GM19025 (cell line): Measurements from ENCODE around the gene CMIP.
A peak's percentile ranks its signal among the peaks of the same experiment; 100 is the strongest.

Experiments used
- ATAC-seq: cut with Tn5 transposase; IDR thresholded peaks from one replicate; pipeline ENCODE4 v1.9.1; 2021; ENCODE audit warnings: mild to moderate bottlenecking, low read depth, moderate library complexity; ENCODE audit not compliant: unreplicated experiment

Gene CMIP

GRCh38 chr16:81473969-81474959, 29.7 kb downstream of the CMIP start:
- ATAC-seq: no peak

- ATAC-seq: no peak
Measured at GRCh38 chr16:81477697-81478693, 33.4 kb downstream of the CMIP start.

DNA sequence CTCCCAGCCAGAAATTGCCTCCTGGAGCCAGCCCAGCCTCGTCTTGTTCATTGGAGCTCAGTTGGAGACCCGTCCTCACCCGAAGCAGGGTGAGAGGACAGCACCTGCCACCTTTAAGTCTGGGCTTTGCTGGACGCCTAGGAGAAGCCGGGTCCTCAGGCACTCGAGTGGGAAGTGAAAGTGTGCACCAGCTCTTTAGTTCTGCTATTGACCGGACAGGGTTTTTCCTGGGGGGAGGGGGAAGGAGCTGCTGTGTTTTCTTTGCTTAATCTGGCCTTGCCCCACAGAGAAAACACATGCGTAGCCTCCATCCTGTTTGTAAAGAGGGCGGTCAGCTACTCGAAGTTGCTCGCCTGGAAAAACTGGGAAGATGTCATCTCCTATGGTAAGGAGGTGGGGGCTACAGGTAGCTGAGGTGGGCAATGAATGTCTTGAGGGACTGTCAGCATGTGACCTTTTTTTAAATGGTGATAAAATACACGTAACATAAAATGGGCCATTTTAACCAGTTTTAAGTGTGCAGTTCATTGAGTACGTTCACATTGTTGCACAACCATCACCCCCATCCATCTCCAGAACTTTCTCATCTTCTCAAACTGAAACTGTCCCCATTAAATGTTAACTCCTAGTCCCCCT, 34.4 kb downstream of the CMIP start:
- ATAC-seq: peak; percentile 39

GRCh38 chr16:81480606-81481206, 36.1 kb downstream of the CMIP start:
- ATAC-seq: no peak

DNA sequence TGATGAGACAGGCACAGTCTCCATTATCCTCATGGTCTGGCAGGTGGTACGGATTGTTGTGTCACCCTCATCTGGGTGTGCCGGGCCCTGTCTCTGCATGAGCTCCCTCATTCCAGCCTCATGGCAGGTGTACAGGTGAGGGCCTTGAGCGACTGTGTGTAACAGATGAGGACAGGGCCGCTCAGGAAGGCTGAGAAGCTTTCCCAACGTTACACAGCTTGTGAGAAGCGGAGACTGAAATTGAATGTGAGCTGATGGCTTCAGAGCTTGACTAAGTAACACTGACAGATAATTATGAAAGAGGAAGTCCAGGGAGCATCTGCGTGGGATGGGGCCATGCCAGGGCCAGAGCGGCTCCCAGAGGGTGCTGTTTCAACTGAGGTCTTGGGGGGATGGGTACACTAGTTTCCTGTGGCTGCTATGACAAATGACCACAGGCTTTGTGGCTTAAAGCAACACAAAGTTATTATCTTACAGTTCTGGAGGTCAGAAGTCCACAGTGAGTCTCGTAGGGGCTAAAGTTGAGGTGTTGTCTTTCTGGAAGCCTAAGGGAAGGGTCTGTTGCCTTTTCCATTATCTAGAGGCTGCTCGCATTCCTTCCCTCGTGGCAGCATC, 36.7 kb downstream of the CMIP start:
- peak; percentile 82 for ATAC-seq

DNA sequence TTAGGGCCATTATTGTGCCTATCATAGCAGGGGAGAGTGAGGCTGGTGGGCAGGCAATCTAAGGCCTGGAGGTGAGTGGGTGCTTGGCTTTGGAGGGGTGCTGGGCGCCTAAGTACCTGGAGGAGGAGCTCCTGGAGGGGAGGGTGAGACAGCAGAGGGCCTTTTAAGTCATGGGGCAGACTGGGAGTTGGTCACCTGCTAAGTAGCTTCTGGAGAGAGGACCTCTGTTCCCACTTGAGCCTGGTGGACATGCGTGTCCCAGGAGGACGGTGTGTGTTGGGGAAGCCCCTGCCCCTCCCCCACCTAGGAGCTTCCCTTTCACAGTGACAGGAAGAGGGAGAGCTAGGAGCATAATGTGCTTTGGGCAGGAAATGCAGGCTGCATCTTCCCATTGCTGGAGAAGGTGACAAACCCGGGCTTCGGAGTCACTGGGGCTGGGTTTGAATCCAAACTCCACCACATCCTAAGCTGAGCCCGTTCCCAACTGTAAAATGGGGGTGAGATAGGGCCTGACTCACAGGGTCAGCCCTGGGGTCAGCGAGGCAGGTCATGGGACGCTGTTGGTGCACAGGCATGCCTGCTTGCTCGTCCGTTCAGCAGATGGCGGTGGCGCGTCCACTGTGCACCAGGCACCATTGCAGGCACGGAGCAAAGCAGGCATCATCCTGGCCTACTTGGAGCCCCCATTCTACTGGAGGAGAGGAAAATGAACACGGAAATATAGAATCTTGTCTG, 37.9 kb downstream of the CMIP start:
- ATAC-seq: no peak

DNA sequence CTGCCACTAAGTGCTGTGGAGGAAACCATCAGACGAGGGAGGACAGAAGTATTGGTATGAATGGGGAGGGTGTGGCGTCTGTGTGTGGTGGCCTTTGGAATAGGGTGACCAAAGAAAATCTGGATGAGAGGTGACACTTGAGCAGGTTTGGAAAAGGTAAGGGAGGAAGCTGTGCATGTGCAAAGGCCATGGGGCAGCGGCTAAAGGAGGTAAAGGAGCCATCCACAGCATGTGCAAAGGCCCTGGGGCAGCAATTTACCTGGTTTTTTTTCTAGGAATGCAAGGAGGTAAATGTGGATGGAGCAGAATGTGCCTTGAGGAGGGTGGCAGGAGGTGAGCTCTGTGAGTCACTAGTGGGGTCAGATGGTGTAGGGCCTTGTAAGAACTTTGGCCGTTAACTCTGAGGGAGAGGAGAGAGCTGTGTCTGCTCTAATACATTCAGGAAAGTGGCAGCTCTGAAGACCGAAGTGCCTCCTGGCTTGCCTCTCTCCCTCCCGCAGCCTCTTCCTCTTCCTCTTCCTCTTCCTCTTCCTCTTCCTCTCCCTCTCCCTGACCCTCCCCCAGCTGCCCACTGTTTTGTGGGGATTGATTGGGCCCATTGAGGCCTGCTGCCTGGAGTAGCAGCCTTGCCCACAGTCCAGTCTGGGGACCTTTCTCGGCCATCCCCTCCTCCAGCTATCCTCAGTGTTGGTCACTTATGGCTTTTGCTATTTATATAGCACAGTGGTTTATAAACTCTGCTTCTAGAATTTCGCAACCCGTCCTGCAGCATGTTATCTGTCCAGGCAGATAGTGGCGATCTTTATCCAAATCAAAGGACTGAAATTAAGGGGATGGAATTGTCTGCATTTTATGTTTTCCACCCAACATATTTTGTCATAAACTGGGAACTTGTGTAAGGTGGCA, 38.7 kb downstream of the CMIP start:
- no peak for ATAC-seq

GRCh38 chr16:81483970-81484595, 39.5 kb downstream of the CMIP start:
- no peak for ATAC-seq

DNA sequence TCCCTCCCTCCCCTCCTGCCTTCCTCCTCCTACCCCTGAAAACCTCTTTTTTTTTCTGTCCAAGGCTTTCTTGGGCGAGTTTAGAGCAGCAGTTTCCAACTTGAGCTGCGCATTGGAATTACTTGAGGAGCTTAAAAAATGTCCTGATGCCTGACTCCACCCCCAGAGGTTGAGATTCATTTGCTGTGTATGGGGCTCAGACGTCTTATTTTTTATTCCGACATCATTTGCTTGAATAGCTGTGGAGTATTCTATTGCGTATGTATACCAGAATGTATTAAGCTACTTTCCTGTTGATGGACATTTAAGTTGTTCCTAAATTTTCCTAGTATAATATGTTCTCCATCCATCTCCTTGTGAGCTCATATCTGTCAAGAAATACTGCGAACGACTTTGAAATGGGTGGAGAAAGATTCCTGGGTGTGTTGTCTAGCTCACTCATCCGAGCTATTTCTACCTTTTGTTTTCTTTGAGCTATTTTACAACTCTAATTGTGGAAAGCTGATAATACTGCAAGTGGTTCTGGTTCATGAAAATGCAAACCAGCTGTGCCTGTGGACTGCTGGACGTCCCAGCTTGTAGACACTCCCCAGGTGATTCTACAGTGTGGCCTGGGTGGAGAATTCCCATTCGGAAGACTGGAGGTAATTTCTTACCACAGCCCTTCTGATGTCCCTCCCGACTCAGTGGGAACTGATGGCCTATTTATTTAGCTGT, 40.5 kb downstream of the CMIP start:
- no peak for ATAC-seq

- ATAC-seq: no peak
Measured at GRCh38 chr16:81485824-81486539, 41.4 kb downstream of the CMIP start.

GRCh38 chr16:81486540-81487061, 42.0 kb downstream of the CMIP start:
- no peak for ATAC-seq

DNA sequence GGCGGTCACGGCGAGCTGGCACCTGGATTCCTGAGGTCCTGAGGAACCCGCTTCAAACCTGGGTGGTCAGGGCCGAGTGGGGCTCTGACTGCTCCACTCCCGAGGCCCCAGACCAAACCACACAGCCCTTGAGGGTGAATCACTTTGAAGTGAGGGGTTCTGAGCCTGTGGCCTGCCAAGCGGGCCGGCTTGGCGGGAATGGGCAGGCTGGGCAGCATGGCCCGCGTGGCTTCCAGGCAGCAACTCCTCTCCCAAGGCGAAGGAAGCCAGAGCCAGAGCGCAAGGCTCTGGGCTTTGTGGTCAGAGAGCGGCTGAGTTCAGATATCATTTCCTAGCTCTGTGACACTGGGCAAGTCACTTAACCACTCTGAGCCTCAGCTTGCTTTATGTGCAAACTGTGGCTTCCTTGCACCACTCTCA, 42.7 kb downstream of the CMIP start:
- no peak for ATAC-seq

- ATAC-seq: no peak
Measured at GRCh38 chr16:81488687-81489411, 44.2 kb downstream of the CMIP start.

DNA sequence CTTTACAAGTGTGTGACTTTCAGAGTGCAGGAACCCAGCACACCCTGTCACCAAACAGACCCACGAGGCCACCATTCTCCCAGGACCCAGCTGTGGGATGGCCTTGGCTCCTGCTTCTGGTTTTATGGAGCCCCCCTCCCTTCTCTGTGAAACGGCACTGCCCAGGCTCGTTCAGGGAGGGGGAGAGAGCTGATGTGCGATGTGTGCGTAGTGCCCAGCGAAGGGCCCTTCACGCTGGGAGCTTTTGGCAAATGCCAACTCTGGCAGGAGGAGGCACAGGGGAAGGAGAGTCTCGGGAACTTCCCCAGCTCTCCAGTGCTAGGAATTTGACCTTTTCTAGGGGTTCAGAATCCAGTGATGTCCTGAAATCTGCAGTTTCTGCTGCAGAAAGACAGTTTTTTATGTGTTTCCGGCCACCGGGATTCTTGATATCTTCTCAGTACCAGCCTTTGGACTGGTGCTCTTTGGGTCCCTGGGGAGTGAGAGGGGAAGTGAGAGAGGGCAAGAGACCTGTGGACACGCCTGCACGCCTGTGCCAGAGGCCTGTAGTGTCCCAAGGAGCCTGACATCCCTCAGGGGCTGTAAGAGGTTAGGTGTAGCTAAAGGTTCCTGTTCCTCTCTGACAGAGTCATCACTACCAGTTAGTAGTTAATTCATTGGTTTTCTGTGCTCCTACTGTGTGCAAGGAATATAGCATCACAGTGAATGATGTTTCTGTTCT, 45.1 kb downstream of the CMIP start:
- ATAC-seq: no peak
